Measurements from ENCODE around the gene MS4A14.

DNA sequence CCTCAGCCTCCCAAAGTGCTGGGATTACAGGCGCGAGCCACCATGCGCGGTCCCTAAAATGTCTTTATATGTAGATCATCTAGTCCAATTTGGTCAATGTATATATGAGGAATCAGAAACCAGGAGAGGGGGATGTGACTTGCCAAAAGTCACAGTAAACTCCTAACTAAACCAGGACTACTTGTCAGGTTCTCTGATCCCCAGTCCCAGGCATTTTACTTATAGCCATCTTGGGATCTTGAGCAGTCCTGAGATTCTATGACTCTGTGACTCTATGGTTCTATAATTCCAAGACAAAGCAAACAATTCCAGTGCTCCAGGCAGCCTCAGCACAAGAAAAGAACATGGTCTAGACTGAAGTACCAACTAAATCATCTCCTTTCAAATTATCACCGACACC lies 33.0 kb downstream of the MS4A14 start, which contains the start of gene MS4A5:
- TF ChIP-seq, protein P1, sequence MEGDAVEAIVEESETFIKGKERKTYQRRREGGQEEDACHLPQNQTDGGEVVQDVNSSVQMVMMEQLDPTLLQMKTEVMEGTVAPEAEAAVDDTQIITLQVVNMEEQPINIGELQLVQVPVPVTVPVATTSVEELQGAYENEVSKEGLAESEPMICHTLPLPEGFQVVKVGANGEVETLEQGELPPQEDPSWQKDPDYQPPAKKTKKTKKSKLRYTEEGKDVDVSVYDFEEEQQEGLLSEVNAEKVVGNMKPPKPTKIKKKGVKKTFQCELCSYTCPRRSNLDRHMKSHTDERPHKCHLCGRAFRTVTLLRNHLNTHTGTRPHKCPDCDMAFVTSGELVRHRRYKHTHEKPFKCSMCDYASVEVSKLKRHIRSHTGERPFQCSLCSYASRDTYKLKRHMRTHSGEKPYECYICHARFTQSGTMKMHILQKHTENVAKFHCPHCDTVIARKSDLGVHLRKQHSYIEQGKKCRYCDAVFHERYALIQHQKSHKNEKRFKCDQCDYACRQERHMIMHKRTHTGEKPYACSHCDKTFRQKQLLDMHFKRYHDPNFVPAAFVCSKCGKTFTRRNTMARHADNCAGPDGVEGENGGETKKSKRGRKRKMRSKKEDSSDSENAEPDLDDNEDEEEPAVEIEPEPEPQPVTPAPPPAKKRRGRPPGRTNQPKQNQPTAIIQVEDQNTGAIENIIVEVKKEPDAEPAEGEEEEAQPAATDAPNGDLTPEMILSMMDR (IDR thresholded peaks at IDR 0.05): no peak
- no peak for TF ChIP-seq POLR2A (IDR thresholded peaks at IDR 0.05)

Data from Peyer's patch (tissue), 4 donors.